ENCODE measurements around the gene RYR3. TPM values are rescaled to one million over a fixed set of nuclear protein-coding genes. Genes with fewer than 3 reads are reported as not detected.

The RYR3 gene
- total RNA-seq, 1 experiment from 2014 or later, result not detected

DNA sequence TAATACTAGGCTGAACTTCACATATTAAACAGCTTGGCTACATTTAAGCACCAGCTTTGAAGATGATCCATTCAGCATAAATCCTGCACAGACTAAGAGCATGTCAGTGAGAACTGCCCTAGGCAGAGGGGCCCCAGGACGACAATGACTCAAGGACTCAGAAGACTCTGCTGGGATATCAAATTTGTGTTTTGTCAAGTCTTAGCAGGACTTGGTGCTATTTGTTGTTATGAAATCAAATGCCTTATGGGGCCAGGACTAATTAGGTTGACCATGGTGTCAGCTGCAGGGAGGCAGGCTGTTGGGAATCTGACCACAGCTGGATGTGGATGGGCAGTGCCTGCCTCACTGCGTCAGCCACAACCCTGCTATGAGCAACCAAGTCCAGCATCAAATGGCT is 91.8 kb downstream of the RYR3 start:
- H3K4me3 ChIP-seq, result no peak overlapping the region
- no peaks in the 10 kb centered on the region for H3K27me3 ChIP-seq
- no peak for DNase-seq
- H3K36me3 ChIP-seq, result no peaks in the 10 kb centered on the region
- no peaks in the 10 kb centered on the region for H3K9me3 ChIP-seq

DNA sequence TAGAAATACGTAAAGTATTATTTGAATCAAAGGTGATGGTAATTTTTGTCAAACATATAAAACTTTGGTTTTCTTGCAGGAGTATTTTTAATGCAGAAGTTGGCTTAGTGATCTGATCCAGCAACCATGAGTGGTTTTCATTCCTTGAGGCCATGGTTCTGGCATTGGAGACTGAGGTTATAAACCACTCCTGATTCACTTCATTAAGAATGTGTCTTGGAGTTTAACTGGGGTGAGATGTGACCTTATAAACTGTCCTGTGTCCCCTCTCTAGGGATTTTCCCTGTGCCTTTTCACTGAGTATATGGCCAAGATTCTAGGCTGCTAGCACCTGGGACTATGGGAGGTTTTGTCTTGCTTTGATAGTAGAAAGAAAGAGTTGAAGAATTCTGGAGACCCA is 94.3 kb downstream of the RYR3 start:
- Histone ChIP-seq H3K36me3 (no peaks in the 10 kb centered on the region), H3K27me3 (no peaks in the 10 kb centered on the region), H3K4me3 (no peak overlapping the region), H3K9me3 (no peaks in the 10 kb centered on the region)
- no peak for DNase-seq

DNA sequence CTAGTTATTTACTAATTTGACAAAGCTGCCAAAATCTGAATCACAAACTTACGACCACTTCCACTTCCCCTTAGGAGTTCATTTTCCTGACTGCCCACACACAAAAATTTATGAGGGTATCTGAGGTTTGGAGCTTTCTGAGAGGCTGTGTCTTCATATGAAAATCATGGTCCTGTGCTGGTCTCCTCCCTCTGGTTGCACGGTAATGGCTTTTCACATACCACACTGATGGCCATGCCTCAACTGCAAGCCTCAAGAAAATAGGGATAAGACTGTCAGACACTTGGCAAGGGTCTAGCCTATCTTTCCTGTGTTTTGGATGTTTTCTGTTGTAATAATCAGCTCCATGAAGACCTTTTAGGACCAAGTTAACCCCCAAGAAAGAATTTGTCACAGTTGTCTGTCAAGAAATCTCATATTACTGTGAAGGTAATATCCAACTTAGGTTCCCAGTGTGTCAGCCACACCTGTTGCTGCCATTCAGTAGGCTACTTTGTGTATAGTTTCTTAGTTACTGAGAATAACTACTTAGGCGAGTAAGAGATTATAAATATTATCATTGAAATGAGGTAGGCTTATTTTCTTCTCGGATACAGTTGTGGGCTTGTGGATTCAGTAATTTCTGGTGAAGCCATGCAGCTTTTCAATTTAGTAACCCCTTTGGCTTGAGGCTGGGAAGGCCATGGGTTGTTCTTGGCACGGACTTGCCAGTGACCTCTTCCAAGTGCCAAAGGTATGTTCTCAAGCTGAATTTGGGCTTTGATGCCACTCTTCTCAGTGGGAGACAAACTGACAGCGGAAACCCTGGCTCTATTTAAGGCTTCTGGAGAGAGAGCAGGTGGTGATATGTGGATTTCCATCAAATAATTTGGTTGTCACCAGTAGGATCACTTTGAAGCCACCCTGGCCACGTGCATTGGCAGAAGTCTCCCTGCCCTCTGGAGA is 101.1 kb downstream of the RYR3 start:
- no peak for DNase-seq
- Histone ChIP-seq H3K4me3 (no peak overlapping the region), H3K36me3 (no peaks in the 10 kb centered on the region), H3K9me3 (no peaks in the 10 kb centered on the region), H3K27me3 (no peaks in the 10 kb centered on the region)

DNA sequence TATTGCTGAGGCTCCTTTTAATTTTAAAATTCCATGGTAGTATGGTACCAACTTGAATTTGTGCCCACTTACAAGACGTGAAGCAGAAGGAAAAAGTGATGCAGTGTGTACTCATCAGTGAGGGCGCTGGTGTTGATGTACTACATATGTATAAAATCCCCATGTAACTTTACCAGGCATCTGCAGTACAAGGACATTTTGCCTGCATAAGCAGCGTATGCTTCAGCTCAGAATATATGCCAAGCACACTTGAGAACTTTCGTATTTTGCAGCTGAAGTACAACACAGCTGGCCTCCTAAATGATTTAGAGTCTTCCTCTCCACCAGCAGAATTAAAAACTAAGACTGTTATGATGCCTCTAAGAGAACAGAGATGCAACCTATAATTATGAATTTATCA is 108.9 kb downstream of the RYR3 start:
- no peak for DNase-seq
- Histone ChIP-seq H3K4me3 (no peak overlapping the region), H3K9me3 (no peaks in the 10 kb centered on the region), H3K36me3 (no peaks in the 10 kb centered on the region), H3K27me3 (no peaks in the 10 kb centered on the region)

DNA sequence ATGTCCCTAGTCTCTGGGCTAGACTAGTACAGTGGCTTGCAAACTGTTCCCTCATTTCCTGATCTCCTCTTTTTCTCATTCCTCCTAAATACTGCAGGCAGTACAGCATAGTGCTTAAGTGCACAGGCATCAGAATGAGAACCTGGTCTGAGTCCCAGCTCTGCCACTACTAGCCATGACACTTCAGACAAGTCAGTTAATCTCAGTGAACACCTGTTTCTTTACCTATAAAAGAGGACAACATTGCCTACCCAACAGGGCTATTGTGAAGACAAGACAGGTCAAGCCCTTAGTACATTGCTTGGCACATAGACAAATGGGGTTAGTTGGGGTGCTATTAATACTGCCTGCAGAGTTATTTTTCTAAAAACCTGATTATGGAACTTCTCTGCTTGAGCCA is 113.3 kb downstream of the RYR3 start:
- no peaks in the 10 kb centered on the region for H3K9me3 ChIP-seq
- H3K4me3 ChIP-seq, result no peak overlapping the region
- H3K36me3 ChIP-seq, result no peaks in the 10 kb centered on the region
- no peaks in the 10 kb centered on the region for H3K27me3 ChIP-seq
- no peak for DNase-seq

DNA sequence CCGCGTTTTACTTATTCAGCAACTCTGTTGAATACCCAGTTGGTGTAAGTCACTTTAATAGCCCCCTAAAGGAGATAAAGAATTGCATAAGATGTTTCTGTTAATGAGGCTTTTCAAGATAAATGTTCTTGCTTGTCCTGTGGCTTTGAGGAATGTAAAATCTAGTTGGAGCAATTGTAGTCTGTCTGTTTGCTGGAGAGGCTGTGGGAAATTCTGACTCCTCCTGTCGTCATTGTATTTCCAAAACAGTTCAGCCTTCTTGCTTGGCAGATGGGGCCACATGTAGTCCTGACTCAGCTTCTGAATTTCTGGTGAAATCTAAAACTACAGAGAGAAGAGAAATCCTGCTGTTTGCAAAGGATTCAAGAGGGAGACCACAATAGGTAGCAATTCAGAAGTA is 114.4 kb downstream of the RYR3 start:
- no peaks in the 10 kb centered on the region for H3K27me3 ChIP-seq
- no peak overlapping the region for H3K4me3 ChIP-seq
- peak; percentile 14 for DNase-seq
- H3K36me3 ChIP-seq, result no peaks in the 10 kb centered on the region
- no peaks in the 10 kb centered on the region for H3K9me3 ChIP-seq

DNA sequence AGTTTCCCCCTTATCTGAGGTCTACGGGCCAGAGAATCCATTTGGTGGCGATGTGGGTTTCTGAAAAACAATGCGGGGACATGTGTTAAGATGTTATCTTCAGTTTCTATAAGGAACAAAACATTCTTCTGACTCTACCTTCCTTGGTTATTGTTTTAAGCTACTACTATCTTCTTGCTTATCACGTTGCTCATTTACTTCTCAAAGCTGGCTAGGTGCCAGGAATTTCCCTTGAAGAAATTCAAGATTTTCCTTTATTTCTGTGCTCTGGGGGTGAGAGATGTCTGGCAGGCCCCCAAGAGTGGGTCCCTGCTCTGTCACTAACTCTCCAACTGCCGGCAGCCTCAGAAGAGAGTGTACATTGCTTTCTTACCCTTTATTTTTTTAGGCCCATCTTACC is 119.8 kb downstream of the RYR3 start:
- no peak for DNase-seq
- H3K36me3 ChIP-seq, result no peaks in the 10 kb centered on the region
- no peaks in the 10 kb centered on the region for H3K27me3 ChIP-seq
- no peaks in the 10 kb centered on the region for H3K9me3 ChIP-seq
- no peak overlapping the region for H3K4me3 ChIP-seq

DNA sequence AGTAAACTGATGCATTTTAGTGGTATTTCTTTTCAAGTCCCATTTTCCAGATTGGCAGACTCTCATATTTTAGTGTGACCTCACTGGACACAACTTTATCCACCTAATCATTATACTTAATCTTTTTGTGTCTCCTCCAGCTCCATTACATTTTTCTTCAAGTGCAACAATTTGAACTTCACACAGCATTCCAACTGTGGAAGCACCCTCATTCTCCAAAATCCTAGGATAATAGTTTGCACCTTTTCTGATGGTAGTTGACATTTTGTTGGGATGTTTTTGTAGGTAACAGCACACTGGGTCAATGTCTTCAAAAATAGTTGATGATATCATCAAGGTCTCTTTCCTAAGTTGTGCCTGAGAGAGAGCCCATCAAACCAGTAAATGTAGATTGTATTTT is 123.1 kb downstream of the RYR3 start:
- Histone ChIP-seq H3K4me3 (no peak overlapping the region), H3K9me3 (no peaks in the 10 kb centered on the region), H3K36me3 (no peaks in the 10 kb centered on the region), H3K27me3 (no peaks in the 10 kb centered on the region)
- DNase-seq, result no peak

DNA sequence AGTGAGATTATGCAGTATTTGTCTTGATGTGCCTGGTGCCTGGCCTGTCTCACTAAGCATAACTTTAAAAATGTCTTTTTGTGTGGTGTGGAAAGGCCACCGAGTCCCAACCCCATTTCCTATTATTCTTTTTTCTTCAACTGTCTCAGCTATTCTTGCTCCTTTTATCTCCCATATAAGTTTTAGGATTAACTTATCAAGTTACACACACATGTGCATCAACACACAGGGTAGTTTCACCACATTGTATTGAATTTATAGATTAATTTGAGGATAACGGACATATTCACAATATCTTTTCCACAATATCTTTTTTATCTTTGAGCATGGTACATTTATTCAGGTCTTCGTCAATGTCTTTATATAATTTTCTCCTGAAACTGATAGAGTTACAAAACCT is 127.6 kb downstream of the RYR3 start:
- Histone ChIP-seq H3K4me3 (no peak overlapping the region), H3K9me3 (no peaks in the 10 kb centered on the region), H3K27me3 (no peaks in the 10 kb centered on the region), H3K36me3 (no peaks in the 10 kb centered on the region)
- no peak for DNase-seq

DNA sequence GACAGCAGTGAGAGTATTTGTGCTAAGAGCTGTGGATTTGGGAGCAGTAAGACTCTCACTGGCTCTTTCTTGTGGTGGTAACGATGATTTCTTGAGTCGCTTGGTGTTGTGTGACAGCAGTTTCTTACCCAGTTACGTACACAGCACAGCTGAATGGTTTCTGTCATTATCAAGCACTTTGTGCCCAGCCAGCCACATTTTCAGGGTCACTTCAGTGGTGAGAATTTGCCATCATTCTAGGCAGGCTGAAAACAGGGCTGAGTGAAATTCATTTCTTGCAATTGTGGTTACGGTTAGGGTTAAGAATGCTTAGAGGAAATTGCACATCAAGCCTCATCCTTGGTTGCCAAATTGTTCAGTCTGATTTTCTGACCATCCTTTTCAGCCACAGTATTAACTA is 130.1 kb downstream of the RYR3 start:
- DNase-seq, result no peak

DNA sequence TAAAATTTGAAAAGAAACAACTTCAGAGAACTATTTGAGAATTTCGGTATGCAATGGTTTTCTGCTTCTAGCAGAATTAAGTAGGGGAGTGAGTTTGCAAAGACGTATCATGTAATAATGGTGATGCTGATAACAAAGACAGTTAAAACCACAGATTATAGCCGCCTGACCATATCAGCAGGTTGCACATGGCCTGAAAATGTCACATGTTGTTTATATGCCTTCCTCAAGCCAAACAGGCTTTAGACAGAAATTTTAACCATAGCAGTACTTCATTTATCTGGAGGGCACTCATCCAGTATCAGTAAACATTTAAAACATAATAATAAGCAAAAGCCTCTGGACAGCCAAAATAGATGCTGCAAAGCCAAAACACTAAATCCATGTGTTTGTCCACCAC is 131.7 kb downstream of the RYR3 start:
- no peak for DNase-seq
- Histone ChIP-seq H3K27me3 (no peaks in the 10 kb centered on the region), H3K4me3 (no peak overlapping the region), H3K36me3 (no peaks in the 10 kb centered on the region), H3K9me3 (no peaks in the 10 kb centered on the region)

More for the DNA sequence above, 130.1 kb downstream of the RYR3 start:
- Histone ChIP-seq H3K4me3 (no peak overlapping the region), H3K9me3 (no peaks in the 10 kb centered on the region), H3K27me3 (no peaks in the 10 kb centered on the region), H3K36me3 (no peaks in the 10 kb centered on the region)

DNA sequence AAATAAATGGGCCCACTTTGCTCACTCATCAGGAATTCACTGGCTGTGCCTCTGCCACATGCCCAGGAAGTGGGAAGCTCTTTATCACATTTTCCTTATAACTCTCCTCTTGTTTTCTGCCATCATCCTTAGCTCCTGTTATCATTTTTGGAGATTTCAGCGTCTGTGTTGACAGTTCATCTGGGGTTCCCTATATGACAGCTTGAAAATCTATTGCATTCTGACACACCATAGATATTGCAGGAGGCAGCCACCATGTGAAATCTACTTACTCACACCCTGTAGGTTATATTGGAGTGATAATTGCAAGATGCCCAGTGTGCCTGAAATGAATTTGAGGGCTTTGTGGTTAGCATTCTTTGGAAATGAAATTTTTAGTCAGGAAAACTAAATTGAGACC is 132.9 kb downstream of the RYR3 start:
- no peaks in the 10 kb centered on the region for H3K36me3 ChIP-seq
- no peaks in the 10 kb centered on the region for H3K9me3 ChIP-seq
- no peak overlapping the region for H3K4me3 ChIP-seq
- no peaks in the 10 kb centered on the region for H3K27me3 ChIP-seq
- no peak for DNase-seq

DNA sequence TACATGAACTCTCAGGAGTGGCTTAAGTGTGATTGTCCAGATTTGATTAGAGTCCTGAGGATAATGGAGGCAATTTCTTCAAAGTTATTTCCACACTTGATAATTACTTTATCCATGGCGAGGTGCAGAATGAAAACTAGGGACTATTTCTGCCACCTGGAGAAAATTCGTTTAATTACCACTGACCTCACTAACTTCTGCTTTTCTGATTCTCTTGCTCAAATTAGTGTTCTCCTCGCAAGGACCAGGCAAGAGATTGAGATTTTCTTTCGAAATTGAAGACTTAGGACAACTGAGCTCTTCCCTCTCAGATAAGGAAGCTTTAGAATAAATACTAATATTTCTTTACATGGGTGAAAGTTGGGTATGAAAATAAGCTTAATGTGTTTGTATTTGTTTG is 135.2 kb downstream of the RYR3 start:
- Histone ChIP-seq H3K9me3 (no peaks in the 10 kb centered on the region), H3K4me3 (no peak overlapping the region), H3K27me3 (no peaks in the 10 kb centered on the region), H3K36me3 (no peaks in the 10 kb centered on the region)
- no peak for DNase-seq

DNA sequence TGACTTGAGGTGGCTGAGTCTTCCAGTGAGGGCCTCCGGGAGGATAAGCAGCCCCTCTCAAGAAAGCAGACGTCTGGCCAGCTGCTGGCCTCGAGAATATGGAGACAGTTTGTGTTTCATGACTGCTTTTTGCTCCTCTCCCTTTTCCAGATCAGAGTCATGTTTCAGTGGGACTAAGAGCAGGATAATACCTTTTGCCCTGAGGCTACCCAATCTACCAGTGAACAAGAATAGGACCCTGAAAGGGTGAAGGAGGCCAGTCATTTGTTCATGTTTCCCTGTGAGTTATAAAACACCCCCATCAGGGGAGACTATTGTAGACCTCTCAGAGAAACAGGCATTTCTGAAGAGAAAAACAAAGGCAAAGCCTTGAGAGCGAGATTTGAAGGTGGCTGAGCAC is 137.4 kb downstream of the RYR3 start:
- no peak for DNase-seq
- Histone ChIP-seq H3K27me3 (no peaks in the 10 kb centered on the region), H3K36me3 (no peaks in the 10 kb centered on the region), H3K4me3 (no peak overlapping the region), H3K9me3 (no peaks in the 10 kb centered on the region)

DNA sequence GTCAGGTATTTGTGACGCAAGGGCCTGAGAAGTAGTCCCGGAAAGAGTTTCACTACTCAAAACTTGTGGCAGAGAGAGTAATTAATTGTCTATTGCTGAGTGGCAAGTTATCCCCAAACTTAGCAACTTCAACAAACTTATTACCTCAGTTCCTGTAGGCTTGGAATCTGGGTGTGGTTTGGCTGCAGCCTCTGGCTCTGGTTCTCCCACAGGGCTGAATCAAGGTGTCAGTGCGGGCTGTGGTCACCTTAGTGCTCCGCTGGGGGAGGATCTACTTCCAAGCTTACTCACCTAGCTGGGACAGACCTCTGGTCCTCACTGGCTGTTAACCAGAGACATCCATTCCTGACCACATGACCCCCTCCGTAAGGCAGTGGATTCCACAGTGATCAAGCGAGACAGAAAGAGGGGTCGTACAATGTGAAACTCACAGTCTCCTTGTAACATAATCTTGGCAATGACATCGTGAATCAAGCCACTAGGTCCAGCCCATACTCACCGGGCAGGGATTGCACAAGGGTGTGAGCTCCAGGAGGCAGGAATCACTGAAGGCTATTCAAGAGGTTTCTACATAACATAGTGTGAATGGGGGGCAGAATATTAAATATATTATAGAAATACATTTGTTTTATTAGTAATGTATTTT is 138.3 kb downstream of the RYR3 start:
- Histone ChIP-seq H3K36me3 (no peaks in the 10 kb centered on the region), H3K9me3 (no peaks in the 10 kb centered on the region), H3K4me3 (no peak overlapping the region), H3K27me3 (no peaks in the 10 kb centered on the region)
- no peak for DNase-seq

DNA sequence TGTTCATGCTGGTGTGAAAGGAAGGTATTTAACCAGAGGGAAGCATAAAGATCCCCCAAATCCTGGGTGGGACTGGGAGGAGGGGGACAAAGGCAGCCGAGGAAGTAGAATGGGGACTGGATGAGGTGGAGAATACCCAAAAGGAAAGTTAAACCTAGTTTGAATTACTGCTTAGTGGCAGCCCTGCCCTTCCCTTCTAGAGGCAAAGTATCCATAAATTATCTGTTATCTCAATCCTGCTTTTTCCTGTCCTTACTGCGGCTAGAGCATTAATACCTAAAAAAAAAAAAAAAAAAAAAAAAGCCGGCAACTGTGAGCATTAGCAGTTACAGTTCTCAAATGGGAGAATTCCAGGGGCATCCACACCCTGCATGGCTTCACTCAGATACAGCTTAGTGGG is 139.0 kb downstream of the RYR3 start:
- no peaks in the 10 kb centered on the region for H3K27me3 ChIP-seq
- no peak overlapping the region for H3K4me3 ChIP-seq
- no peak for DNase-seq
- no peaks in the 10 kb centered on the region for H3K36me3 ChIP-seq
- H3K9me3 ChIP-seq, result no peaks in the 10 kb centered on the region

DNA sequence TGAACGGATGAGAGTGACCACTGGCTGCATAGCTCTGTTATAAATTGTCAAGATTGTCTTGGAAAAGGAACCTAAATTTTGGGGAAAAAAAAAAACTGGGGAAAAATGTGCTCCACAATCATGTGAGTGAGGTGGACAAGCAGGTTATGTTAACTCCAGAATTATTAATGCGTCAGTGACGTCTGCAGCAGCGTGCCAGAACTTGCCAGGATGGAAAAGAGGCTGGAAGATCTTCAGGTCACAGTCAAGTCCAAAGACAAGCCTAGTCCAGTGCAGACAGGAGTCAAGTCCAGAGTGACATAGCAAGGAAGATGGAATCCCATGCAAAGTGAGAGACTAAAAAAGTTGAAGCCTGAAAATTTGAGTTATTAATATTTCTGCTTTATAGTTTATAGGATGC is 140.6 kb downstream of the RYR3 start:
- Histone ChIP-seq H3K36me3 (no peaks in the 10 kb centered on the region), H3K27me3 (no peaks in the 10 kb centered on the region), H3K9me3 (no peaks in the 10 kb centered on the region), H3K4me3 (no peak overlapping the region)
- no peak for DNase-seq

DNA sequence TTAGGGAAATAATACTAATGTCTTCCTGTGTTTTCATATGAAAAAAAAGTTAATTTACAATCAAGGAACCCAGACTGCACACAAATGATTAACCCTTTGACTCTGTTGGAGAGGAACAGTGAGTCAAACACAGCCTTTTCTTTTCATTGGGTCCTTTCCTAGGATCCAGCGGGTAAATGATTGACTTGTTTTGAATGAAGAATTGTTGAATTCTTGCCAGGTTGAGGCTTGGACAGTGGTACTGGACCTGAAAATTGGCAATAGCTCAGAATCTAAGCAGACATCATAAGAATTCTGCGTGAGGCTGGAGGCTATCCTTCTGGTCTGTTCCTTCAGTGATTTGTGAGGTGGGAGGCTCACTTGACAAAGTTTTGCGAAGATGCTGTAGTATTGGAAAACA is 143.0 kb downstream of the RYR3 start:
- no peak for DNase-seq
- Histone ChIP-seq H3K9me3 (no peaks in the 10 kb centered on the region), H3K27me3 (no peaks in the 10 kb centered on the region), H3K4me3 (no peak overlapping the region), H3K36me3 (no peaks in the 10 kb centered on the region)

All from MG63 (cell line).